Measurements from ENCODE around the gene FIGNL2.

DNA sequence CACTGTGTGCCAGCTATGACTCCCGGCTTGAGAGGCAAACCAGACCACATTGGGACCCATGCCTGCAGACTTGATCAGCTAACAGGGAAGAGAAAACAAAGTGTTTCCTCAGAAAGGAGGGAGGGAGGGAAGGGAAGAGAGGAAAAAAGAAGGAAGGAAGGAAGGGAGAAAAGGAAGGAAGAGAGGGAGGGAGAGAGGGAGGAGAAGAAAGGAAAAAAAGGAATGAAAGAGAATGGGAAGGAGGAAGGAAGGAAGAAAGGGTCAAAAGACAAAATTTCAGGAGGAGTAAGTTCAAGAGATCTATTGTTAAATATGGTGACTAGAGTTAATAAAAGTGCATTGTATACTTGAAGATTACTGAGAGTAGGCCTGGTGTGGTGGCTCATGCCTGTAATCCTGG is 18.9 kb downstream of the FIGNL2 start:
- TF ChIP-seq, protein P1, sequence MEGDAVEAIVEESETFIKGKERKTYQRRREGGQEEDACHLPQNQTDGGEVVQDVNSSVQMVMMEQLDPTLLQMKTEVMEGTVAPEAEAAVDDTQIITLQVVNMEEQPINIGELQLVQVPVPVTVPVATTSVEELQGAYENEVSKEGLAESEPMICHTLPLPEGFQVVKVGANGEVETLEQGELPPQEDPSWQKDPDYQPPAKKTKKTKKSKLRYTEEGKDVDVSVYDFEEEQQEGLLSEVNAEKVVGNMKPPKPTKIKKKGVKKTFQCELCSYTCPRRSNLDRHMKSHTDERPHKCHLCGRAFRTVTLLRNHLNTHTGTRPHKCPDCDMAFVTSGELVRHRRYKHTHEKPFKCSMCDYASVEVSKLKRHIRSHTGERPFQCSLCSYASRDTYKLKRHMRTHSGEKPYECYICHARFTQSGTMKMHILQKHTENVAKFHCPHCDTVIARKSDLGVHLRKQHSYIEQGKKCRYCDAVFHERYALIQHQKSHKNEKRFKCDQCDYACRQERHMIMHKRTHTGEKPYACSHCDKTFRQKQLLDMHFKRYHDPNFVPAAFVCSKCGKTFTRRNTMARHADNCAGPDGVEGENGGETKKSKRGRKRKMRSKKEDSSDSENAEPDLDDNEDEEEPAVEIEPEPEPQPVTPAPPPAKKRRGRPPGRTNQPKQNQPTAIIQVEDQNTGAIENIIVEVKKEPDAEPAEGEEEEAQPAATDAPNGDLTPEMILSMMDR (IDR thresholded peaks at IDR 0.05) = no peak
- no peak for TF ChIP-seq POLR2A (IDR thresholded peaks at IDR 0.05)

Data from body of pancreas (tissue), 4 donors.